Subcutaneous adipose tissue (tissue), 4 donors: ENCODE measurements around the gene AHRR. TPM values are rescaled to one million over a fixed set of nuclear protein-coding genes. Genes with fewer than 3 reads are reported as not detected.

Experiments used
- CTCF ChIP-seq: fragments of 450-650 bp; IDR thresholded peaks from one replicate; pipeline ENCODE4 v1.5.1; 2016; ENCODE audit warnings: low read depth, mild to moderate bottlenecking, control low read depth, antibody characterized with exemption, moderate library complexity
- total RNA-seq, 4 donors: library from RNA; depleted of rRNA; stranded (reverse); fragments of >200 nt; gene quantifications; one replicate each; pipeline ENCODE4 v1.1.0, GENCODE V29; 2016

Gene AHRR
- total RNA-seq, 4 donors from 2014 or later: 0.34 to 1.1 (median 0.46) TPM

- no peak for TF ChIP-seq CTCF
Observed at GRCh38 chr5:333945-334344, 12.4 kb downstream of the AHRR start.

- no peak for TF ChIP-seq CTCF
Observed at GRCh38 chr5:334903-335739, 13.6 kb downstream of the AHRR start.

- no peak for TF ChIP-seq CTCF
Observed at GRCh38 chr5:335740-336038, 14.2 kb downstream of the AHRR start.

GRCh38 chr5:337563-338130, 16.1 kb downstream of the AHRR start:
- TF ChIP-seq CTCF: no peak

GRCh38 chr5:342501-343460, 21.3 kb downstream of the AHRR start:
- no peak for TF ChIP-seq CTCF

- no peak for TF ChIP-seq CTCF
Observed at GRCh38 chr5:343461-344401, 22.2 kb downstream of the AHRR start.
